GM12872 (cell line): ENCODE results near the gene EPHB1.

Experiments used
- CTCF ChIP-seq: IDR thresholded peaks from 3 replicates; pipeline ENCODE4 v1.5.1; 2011; ENCODE audit warnings: low read depth, mild to moderate bottlenecking, low read length, moderate library complexity; ENCODE audit not compliant: insufficient read depth

The EPHB1 gene

GRCh38 chr3:135017003-135017893 is 222.2 kb downstream of the EPHB1 start:
- no peak for TF ChIP-seq CTCF

- no peak for TF ChIP-seq CTCF
Measured at GRCh38 chr3:135018149-135018923, 223.3 kb downstream of the EPHB1 start.

- no peak for TF ChIP-seq CTCF
Measured at GRCh38 chr3:135020181-135020580, 225.1 kb downstream of the EPHB1 start.

- TF ChIP-seq CTCF = no peak
Measured at GRCh38 chr3:135023996-135024658, 229.1 kb downstream of the EPHB1 start.

GRCh38 chr3:135033737-135034136 is 238.7 kb downstream of the EPHB1 start:
- TF ChIP-seq CTCF = no peak

- no peak for TF ChIP-seq CTCF
Measured at GRCh38 chr3:135034291-135034768, 239.3 kb downstream of the EPHB1 start.
